NCI-H2107 treated with DMSO at 0.1 percent for 48 hours (cell line): ENCODE measurements around the gene DNAI2.

Experiments used
- DNase-seq: peaks from one replicate; lab custom pipeline; 2025; ENCODE audit not compliant: unreplicated experiment; lab: John Stamatoyannopoulos, UW

The DNAI2 gene

DNA sequence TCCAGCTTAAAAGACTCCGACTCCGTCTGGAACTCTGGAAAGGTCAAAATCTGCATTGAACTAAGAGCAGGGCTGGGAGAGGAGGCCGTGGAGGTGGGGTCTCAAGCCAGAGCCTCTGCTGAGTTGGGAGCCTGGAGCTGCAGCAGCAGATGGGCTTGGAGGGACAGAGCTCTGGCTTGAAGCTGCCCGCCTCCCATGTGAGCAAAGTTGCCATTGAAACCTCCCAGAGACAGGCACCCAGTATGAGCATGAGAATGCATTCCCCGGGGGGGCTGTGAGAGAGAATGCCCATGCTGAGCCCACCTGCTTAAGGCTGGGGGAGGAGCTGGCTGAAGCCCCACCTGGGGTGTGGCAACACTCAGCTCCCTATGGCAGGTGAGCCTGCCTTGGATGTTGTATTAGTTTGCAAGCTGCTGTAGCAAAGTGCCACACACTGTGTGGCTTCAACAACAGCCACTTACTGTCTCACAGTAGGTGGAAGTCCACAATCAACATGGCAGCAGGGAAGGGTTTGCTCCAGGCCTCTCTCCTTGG, 61.6 kb downstream of the DNAI2 start:
- no peak for DNase-seq

DNA sequence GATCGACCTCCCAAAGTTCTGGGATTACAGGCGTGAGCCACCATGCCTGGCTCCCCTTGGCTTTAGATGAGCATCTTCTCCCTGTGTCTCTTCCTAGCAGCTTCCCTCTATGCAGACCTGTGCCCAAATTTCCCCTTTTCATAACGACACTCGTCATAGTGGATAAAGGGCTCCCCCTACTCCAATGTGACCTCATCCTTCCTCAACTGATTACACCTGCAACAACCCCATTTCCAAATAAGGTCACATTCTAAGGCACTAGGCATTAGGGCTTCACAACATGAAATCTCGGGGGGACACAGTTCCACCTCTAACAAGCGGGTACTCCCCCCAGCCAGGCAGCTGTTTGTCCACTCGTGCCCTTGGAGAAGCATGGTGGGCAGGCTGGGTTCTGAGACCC, 62.3 kb downstream of the DNAI2 start:
- no peak for DNase-seq

DNA sequence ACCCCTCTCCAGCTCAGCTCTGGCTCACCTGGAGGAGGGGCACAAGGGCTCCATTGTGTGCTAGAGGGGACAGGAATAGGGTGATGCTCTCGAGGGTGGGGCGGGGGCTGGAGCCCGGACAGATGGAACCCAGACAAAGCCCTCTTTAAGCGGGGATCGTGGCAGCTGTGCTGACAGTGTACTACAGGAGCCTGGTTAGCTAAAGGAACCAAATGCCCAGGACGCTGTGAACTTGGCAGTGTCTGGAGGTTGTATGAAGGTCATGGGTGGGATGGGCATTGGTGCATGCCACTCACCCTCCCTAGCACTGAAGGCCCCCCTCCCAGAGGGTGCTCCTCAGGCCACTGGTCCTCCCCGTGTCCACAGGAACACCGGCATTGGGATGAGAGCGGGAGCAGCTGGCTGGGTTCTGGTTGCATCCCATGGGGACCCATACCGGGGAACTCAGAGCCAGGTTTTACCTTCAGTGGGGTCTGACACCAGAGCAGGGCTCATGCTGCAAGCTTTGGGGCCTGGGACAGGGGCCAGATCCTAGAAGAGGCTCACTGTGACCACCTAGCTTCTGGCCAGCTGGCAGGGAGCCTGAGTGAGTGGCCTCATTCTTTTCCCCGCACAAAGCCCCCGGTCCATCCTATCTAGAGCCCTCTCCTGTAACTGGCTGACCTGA, 63.9 kb downstream of the DNAI2 start:
- peak; percentile 49 for DNase-seq

DNA sequence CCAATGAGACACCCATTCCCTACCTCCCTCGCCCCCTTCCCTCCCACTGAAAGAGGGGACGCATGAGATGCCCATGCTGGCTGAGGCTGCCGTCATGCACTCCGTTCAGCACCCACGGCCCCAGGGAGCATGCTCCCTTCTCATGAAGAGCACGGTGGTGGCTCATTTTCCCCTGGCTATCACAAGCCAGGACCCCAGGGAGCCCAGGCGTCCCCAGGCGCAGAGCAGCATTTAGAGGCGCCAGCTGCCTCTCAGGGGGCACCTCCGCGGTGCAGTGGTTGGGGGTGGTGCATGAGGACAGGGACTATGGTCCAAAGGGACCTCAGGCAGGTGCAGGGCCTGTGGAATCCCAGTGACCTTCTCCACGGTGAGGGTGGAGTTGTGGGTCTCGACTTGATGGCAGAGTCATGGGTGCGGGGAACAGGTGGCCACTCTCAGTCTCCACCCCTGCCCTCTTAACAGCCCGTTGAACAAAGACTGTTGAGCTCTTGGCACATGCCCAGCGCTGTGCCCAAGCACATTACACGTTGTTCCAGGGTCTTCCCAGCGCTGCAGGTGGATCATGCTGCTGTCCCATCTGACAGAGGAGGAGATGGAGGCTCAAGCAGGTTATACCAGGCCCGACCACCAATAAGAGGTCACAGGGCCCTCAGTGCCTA, 65.6 kb downstream of the DNAI2 start:
- peak; percentile 74 for DNase-seq

DNA sequence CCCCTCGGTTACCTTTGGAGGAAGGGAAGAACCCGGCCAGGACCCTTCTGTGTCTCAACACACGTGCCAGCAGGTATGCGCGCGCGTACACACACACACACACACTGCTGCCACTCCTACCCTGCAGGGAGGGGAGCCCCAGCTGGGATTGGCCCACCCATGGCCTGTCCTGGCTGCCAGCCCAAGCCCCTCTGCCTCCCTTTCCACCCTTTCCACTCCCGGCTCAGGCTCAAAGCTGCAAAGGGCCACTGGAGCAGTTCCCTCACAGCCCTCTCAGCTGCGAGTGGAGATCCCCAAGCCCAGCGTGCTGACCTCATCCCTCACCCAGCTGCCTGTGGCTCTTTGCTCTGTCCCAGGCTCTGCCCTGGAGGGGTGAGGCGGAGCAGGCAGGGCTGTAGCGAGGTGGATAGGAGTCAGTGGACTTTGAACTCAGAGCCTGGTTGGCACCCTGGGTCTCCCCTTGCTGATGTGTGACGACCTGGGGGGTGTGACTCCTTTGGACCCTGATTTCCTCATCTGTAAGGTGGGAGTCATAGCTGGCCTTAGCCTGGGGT, 66.5 kb downstream of the DNAI2 start:
- DNase-seq: no peak

DNA sequence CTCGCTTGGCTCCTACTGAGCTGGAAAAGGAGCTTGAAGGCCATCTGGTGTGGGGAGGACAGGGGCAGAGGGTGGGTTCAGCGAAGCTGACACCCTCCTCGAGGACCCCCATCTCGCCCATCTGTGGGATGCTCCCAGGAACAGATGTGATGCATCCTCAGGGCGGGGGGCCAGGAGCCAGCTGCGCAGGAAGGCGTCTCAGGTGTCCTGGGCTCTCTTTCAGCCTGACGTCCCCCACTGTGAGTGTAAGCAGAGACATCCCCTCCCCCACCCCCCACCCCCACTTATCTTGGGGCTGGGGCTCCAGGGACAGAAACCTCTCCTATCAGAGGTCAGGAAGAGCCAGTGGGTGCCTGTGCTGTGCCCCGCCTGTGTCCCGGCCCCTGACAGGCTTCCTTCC, 68.2 kb downstream of the DNAI2 start:
- DNase-seq: no peak

DNA sequence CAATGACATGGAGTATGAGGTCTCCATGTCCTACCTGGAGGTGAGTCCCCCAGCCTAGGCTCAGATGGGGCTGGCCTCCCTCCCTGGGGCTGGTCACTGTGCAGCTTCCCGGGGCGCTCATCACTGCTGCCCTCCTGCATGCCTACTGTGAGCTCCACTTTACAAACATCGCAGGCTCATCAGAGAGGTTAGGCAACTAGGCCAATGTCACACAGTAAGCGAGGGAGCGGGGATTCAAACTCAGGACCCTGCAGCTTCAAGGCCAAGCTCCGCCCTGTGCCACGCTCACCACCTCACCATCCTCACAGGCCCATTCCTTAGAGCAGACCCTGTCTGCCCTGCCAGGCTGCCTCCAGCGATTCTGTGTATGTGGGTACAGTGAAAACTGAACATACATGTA, 69.1 kb downstream of the DNAI2 start:
- no peak for DNase-seq

DNA sequence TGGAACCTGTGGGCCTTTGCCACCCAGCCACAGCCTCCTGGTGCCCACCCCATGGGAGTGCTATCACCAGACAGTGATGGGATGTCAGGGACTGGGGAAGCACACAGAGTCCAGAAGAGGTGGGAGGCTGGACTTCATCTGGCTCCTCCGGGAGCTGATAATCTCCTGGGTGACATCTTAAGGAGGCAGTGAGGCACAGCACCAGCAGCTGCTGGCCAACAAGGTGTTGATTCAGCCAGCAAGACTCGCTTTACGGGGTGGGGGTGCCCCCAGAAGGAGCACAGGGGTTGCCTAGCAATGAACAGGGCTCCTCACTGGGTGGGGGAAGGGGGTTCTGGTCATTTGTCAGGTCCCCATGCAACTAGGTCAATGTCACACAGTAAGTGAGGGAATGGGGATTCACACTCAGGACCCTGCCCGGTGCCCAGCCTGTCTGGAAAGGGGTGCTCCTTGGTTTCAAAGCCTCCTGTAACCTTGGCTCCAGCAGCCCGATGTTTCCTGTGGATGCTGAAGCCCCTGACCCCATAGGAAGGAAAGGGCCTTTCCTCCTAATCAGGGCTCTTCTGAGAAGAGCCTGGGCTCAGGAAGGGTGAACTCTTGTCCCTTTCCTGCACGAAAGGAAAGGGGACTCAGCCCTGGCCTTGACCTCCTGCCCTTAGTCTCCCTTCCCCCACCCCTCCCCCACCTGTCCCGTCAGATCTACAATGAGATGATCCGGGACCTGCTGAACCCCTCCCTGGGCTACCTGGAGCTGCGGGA, 69.7 kb downstream of the DNAI2 start:
- no peak for DNase-seq

DNA sequence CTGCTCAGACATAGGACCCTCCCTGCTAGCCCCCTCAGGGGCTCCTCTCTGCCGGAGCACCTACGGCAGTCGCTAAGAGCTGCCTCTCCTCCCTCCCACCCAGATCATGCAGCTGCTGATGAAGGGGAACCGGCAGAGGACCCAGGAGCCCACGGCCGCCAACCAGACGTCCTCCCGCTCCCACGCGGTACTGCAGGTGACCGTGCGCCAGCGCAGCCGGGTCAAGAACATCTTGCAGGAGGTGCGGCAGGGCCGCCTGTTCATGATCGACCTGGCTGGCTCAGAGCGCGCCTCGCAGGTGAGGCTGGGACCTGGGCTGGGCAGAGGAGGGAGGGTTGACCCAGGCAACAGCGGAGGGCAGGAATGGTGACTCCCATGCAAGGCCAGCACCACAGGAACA, 70.6 kb downstream of the DNAI2 start:
- no peak for DNase-seq

DNA sequence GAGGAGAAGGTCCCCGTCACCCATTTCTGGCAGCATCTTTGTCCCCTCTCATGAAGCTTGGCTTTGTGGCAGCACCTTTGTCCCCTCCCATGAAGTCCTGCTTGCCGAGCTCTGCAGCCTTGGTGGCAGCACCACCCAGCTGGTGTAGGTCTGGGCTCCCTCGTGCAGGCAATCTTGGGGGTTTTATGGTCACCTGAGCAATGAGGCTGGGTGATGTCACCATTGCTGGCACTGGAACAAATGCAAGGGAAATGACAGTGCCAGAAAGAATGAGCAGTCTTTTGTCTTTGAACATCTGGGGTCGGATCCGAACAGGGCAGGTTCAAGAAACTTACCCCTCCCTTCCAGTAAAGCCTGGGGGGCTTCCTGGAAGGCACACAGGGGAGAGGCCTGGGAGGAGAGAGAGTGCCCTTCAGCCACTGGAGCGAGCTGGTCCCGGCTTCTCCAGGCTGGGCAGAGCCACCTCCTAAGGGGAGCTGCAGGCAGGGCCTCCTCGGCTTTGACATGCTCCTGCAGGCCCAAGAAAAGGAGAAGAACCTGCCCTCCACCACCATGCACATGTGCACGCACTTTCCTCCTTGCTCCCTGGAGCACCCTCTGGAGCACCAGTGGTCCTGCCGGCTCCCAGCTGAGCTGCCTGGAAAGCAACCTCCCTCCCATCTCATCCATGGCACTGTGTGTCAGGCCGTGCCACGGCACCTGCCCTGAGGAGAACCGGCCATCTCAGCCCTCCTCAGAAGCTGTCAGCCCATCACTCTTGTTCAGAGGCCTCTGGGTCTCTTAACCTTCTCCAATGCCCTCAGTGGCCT, 71.6 kb downstream of the DNAI2 start:
- DNase-seq: no peak

DNA sequence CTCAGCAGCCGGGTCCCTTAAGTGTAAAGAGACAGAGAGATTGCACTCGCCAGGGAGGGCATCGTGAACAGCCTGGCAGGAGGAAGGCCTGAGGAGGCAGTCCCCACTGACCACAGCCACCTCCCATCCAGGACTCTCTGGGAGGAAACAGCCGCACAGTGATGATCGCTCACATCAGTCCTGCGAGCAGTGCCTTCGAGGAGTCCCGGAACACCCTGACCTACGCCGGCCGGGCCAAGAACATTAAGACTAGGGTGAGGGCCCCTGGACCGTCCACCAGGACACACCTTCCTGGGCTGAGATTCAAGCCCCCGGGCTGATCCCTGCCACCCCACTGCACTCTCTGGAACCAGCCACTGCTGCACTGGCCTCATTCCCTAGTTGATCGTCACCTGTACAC, 73.6 kb downstream of the DNAI2 start:
- DNase-seq: no peak

DNA sequence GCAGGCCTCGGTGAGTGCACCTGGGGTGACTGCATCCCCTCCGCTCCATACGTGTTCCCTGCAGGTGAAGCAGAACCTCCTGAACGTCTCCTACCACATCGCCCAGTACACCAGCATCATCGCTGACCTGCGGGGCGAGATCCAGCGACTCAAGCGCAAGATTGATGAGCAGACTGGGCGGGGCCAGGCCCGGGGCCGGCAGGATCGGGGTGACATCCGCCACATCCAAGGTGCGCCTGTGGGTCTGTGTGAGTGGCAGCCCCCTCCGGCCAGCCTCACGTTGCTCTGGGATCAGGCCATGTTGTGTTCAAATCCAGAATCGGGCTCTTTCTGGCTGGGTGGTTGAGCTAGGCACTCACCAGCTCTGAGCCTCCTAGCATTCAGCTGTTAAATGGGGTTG, 75.1 kb downstream of the DNAI2 start:
- no peak for DNase-seq

DNA sequence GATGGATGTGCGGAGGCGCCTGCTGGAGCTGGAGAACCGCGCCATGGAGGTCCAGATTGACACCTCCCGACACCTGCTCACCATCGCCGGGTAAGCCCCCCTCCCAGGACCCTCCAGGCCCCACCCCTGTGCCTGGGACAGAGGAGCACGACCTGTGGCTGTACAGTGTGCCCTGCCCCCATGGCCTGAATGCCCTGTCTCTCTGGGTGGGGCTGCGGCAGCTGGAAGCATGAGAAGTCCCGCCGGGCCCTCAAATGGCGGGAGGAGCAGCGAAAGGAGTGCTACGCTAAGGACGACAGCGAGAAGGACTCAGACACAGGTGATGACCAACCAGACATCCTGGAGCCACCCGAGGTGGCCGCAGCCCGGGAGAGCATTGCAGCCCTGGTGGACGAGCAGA, 76.5 kb downstream of the DNAI2 start:
- DNase-seq: no peak

DNA sequence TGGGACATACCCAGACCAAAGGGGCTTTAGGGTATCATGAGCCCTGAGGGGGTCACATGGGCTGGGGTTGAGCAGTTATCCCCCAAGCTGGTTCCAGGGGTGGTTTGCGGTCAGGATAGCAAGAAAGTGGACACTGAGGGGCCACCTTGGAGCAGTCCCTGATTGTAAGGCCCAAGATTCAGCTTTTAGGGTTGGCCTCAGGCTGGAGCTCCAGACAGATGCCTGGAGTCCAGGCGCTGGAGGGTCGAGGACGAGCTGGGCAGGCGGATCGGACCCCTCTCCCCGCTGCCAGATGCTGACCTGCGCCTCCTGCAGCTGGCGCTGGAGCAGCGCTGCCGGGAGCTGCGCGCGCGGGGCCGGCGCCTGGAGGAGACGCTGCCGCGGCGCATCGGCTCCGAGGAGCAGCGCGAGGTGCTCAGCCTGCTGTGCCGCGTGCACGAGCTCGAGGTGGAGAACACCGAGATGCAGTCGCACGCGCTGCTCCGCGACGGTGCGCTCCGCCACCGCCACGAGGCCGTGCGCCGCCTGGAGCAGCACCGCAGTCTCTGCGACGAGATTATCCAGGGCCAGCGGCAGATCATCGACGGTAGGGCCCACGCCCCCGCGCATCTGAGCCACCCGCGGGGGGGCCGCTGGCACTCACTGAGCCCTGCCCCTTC, 77.6 kb downstream of the DNAI2 start:
- DNase-seq: no peak

DNA sequence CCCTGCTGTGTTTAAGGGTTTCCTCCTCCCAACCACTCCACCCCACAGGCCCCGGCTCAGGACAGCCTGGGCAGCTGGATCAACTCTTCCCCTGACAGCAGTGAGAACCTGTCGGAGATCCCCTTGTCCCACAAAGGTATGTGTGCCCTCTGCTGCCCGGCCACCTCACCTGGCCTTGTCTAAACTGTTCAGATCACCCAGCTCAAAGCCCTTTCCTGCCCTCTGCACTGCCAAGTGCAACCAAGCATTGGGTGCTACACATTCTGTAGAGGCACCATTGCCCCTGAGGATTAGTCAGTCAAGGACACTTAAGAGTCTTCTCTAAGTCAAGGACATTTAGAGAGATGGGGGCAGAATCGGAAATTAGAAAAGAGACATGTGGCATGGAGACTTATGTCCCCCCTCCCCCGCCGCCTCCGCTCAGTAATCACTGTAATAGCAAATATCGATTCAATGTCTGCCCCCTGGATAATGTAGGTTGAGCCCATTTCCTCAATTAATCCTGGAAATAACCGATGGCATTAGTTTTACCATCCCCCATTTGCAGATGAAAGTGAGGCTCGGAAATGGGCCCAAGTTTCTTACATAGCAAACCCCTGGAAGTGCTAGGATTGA, 79.5 kb downstream of the DNAI2 start:
- no peak for DNase-seq

DNA sequence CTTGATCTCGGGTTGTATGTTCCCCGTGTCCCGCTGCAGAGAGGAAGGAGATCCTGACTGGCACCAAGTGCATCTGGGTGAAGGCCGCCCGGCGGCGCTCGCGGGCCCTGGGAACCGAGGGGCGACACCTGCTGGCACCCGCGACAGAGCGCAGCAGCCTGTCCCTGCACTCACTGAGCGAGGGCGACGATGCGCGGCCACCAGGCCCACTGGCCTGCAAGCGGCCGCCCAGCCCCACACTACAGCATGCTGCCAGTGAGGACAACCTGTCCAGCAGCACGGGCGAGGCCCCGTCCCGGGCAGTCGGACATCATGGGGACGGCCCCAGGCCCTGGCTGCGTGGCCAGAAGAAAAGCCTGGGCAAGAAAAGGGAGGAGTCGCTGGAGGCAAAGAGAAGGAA, 80.1 kb downstream of the DNAI2 start:
- no peak for DNase-seq

DNA sequence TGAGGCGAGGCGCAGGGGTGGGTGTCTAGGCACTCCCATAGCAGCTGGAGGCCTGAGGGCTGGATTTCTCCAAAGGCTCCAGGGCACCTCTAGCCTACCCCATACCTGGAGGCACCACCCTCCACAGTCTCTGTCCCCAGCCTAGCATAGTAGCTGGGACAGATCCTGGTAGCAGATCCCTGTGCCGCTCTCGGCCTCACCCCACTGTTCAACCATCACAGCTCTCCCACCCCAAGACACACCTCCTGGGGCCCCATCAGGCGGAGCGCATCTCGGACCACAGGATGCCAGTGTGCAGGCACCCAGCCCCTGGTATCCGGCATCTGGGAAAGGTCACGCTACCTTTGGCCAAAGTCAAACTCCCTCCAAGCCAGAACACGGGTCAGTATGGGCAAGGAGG, 80.5 kb downstream of the DNAI2 start:
- DNase-seq: no peak

DNA sequence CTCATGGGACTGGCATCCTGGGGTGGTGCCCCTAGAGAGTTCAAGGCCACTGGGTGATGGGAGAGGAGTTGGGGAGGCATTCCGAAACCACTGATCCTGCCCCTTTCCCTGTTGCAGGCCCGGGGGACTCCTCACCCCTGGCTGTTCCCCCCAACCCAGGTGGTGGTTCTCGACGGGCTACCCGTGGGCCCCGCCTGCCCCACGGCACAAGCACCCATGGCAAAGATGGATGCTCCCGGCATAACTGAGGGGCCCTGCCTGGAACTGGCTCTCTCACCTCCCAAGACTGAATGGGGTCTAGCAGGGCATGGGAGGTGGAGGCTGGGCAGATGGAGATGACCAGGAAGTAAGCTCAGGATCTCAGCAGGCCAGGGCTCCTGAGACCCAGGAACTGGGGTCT, 81.0 kb downstream of the DNAI2 start:
- DNase-seq: no peak

DNA sequence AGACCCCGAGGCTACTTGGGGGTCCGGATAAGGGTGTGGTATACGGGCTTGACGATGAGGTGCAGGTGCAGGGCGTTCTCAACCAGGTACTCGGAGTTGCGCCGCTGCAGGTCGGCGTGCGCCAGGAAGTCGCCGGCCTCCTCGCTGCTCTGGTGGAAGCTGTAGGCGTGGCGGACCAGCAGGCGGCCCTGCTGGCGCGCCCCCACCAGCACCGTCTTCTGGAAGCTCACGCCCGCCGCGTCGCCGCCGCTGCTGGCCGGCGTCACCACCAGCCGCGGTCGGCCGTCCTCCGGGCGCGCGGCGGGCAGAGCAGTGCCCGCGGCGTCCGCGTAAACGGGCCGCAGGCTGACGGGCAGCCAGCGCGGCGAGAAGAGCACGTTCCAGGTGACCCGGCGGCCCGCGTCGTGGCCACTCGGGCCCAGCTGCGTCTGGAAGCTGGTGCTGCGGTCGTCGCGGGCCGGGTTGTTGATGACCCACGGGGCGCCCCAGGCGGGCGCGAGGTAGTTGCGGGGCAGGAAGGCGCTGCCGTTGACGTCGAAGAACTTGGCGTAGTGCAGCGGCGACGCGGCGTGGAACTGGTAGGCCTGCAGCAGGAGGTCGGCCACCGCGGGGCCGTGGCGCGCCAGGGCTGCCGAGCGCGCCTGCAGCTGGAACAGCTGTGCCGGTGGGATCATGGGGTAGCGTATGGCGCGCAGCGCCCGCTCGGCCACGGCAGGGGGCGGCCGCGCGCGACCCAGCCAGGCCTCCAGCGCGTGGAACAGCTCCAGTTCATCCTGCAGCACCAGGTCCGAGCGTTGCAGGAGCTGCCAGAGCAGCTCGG, 82.8 kb downstream of the DNAI2 start:
- no peak for DNase-seq
